ENCODE results near the gene IGF2.

DNA sequence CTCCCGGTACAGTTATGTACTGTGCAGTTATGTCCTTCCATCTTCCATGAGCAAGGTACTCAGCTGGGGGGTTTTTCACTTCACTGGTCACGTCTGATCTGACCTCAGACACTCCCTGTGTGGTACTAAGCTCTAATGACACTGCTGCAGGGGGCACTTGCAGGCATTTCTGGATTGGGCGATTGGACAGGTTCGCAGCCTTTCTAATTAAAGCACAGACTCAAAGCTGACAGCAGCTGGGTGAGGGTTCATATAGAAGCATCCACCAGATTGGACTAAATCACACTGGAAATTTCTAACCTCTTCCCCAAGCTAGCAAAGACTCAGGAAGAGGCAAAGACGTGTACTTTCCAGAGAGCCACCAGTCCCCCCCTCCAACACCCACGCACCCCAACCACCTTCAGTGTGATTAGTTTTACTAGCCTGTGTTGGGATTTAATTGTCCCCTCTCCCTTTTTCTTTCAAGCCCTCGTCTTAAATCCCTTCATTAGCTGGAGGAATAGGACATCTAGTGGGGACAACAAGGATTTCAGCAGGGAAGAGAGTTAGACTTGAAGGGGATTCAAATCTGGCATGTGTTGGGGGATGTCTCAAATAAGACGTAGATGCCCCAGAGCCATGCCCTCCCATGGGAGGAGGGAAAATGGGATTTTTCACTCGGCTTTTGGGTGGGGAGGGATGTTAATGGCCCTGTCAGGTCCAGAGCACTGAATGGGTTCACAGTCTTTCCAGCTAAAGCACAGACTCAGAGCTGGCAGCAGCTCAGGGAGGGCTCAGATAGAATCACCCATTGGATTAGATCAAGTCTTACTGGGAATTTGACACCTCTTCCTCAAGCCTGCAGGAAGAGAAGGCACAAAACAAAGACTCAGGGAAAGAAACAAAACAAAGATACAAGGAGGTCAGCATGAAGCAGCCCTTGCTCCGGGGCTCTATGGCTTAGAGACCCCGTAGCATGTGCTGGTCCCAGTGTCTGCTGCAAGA, 11.0 kb upstream of the IGF2 start:
- no peak for TF ChIP-seq NFIC (IDR thresholded peaks at IDR 0.05)
- TF ChIP-seq EP300 (IDR thresholded peaks at IDR 0.05; ENCODE audit: borderline replicate concordance) = no peak
- TF ChIP-seq CREB1 (IDR thresholded peaks at IDR 0.05; ENCODE audit: low read depth) = no peak
- TF ChIP-seq, protein P1, sequence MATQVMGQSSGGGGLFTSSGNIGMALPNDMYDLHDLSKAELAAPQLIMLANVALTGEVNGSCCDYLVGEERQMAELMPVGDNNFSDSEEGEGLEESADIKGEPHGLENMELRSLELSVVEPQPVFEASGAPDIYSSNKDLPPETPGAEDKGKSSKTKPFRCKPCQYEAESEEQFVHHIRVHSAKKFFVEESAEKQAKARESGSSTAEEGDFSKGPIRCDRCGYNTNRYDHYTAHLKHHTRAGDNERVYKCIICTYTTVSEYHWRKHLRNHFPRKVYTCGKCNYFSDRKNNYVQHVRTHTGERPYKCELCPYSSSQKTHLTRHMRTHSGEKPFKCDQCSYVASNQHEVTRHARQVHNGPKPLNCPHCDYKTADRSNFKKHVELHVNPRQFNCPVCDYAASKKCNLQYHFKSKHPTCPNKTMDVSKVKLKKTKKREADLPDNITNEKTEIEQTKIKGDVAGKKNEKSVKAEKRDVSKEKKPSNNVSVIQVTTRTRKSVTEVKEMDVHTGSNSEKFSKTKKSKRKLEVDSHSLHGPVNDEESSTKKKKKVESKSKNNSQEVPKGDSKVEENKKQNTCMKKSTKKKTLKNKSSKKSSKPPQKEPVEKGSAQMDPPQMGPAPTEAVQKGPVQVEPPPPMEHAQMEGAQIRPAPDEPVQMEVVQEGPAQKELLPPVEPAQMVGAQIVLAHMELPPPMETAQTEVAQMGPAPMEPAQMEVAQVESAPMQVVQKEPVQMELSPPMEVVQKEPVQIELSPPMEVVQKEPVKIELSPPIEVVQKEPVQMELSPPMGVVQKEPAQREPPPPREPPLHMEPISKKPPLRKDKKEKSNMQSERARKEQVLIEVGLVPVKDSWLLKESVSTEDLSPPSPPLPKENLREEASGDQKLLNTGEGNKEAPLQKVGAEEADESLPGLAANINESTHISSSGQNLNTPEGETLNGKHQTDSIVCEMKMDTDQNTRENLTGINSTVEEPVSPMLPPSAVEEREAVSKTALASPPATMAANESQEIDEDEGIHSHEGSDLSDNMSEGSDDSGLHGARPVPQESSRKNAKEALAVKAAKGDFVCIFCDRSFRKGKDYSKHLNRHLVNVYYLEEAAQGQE (IDR thresholded peaks at IDR 0.05; ENCODE audit: low read depth) = no peak
- no peak for TF ChIP-seq TAF1 (IDR thresholded peaks at IDR 0.05; ENCODE audit: low read depth)
- TF ChIP-seq CEBPB (IDR thresholded peaks at IDR 0.05) = no peak
- peak; percentile 66 for TF ChIP-seq RAD21 (IDR thresholded peaks at IDR 0.05; ENCODE audit: low read depth)
- no peak for TF ChIP-seq MAX (IDR thresholded peaks at IDR 0.05)
- TF ChIP-seq YY1 (IDR thresholded peaks at IDR 0.05; ENCODE audit: low read depth) = no peak
- no peak for TF ChIP-seq TEAD4 (IDR thresholded peaks at IDR 0.05)
- no peak for TF ChIP-seq FOXM1 (IDR thresholded peaks at IDR 0.05; ENCODE audit: borderline replicate concordance, low read depth)
- no peak for TF ChIP-seq EGR1 (IDR thresholded peaks at IDR 0.05)
- no peak for TF ChIP-seq USF1 (IDR thresholded peaks at IDR 0.05)
- no peak for TF ChIP-seq TCF12 (IDR thresholded peaks at IDR 0.05; ENCODE audit: low read depth)
